ENCODE measurements around the gene MATCAP1. TPM values are rescaled to one million over a fixed set of nuclear protein-coding genes. Genes with fewer than 3 reads are reported as not detected.

The MATCAP1 gene
- polyA plus RNA-seq, 1 experiment, result 13.1 TPM

GRCh38 chr16:67223992-67224391, 40.2 kb upstream of the MATCAP1 start:
- ChIA-PET CTCF (interaction anchor here (0.7 to 1.2 kb wide), 2 partner anchors 22 to 39 kb away, joined by 3 read pairs; no protein-coding TSS in a partner anchor), POLR2A (no interaction called here)
- no peak for TF ChIP-seq CTCF (IDR thresholded peaks at IDR 0.05; ENCODE audit: insufficient read depth, low read depth, low read length)
- Histone ChIP-seq H3K27me3 (ENCODE audit: control insufficient read depth, insufficient read depth, low read length) (no peaks in the 10 kb centered on the region), H3K4me3 (ENCODE audit: low read depth, low read length) (no peak overlapping the region), H3K36me3 (ENCODE audit: control insufficient read depth, insufficient read depth, low read length) (peaks cover 6% of the 10 kb centered on the region)
- DNase-seq (ENCODE audit: low read depth), result no peak

DNA sequence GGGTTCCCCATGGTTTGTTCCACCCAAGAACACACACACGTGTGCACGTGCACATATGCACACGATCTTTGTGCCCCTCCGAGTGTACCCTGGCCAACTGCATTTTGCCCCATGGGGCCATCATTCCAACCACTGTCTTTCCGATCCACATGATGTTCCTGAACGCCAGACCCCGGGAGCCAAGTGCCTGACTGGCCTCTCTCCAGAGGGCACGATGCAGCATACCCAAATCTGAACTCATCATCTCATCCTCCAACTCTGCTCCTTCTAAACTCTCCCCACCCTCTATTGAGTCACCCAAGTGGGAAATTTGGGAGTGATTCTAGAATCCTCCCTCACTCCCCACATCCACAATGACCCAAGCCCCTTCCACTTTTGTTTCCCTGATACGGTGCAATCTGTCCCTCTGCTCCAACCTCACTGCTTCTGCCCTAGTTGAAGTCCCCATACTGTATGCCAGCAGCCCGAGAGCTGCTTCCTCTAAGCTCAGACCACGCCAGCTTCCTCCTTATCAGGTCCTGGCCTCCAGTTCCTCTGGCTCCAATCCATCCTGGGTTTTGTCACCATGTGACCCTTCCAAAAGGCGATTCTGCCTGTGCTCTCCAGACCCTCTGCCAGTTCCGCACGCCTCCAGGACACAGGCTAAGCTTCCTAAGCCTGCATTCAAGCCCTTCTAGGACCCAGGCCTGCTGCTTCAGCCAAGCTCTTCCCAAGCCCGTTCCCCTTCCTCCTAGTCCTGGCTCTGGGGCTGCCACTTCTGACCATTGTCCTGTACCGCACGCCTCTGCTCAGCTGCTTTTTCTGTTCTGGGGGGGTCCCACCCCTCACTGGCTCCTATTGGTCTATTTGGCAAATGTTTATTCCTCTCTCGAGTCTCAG, 33.1 kb upstream of the MATCAP1 start:
- POLR2A ChIA-PET, result no interaction called here

DNA sequence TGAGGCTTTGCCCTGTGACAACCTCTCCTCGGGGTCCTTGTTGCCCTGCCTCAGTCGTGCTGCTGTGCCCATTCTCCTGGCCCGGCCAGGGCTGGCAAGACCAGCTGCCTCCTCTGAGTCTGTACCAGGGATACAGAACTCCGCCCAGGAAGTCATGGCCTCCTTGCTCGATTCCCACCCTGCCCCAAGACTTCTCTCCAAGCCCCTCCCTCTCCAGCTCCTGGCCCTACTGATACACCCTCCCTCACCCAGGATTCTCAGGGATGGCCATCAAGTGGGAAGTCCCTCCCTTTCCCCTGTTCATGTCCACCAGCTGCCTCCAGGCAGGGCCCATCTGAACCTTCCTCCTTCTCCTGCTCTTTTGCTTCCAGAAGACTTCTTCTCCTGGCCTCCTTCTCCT, 31.9 kb upstream of the MATCAP1 start:
- ChIA-PET CTCF (interaction anchor here (0.6 to 1.4 kb wide), 3 partner anchors 17 to 255 kb away, joined by 3 read pairs; partner anchors contain the start of gene ELMO3), POLR2A (no interaction called here)
- no peaks in the 10 kb centered on the region for H3K27me3 ChIP-seq (ENCODE audit: control insufficient read depth, insufficient read depth, low read length)
- DNase-seq (ENCODE audit: low read depth), result no peak
- no peak overlapping the region for H3K4me3 ChIP-seq (ENCODE audit: low read depth, low read length)
- TF ChIP-seq CTCF (IDR thresholded peaks at IDR 0.05; ENCODE audit: insufficient read depth, low read depth, low read length), result no peak
- H3K36me3 ChIP-seq (ENCODE audit: control insufficient read depth, insufficient read depth, low read length), result no peaks in the 10 kb centered on the region; the same call in none of the 2 replicates

More for the DNA sequence above, 33.1 kb upstream of the MATCAP1 start:
- CTCF ChIA-PET, result interaction anchor here (1.0 kb wide), 1 partner anchor 10 kb away, joined by 3 read pairs; the partner anchor contains the start of gene TMEM208
- Histone ChIP-seq H3K4me3 (ENCODE audit: low read depth, low read length) (no peak overlapping the region), H3K27me3 (ENCODE audit: control insufficient read depth, insufficient read depth, low read length) (no peaks in the 10 kb centered on the region), H3K36me3 (ENCODE audit: control insufficient read depth, insufficient read depth, low read length) (no peaks in the 10 kb centered on the region; the same call in 1 of the 2 replicates)
- no peak for TF ChIP-seq CTCF (IDR thresholded peaks at IDR 0.05; ENCODE audit: insufficient read depth, low read depth, low read length)
- no peak for DNase-seq (ENCODE audit: low read depth)

- H3K27me3 ChIP-seq (ENCODE audit: control insufficient read depth, insufficient read depth, low read length), result no peaks in the 10 kb centered on the region
- TF ChIP-seq CTCF (IDR thresholded peaks at IDR 0.05; ENCODE audit: insufficient read depth, low read depth, low read length), result no peak
- CTCF ChIA-PET, result no interaction called here
Observed at GRCh38 chr16:67213197-67214019, 29.6 kb upstream of the MATCAP1 start.

DNA sequence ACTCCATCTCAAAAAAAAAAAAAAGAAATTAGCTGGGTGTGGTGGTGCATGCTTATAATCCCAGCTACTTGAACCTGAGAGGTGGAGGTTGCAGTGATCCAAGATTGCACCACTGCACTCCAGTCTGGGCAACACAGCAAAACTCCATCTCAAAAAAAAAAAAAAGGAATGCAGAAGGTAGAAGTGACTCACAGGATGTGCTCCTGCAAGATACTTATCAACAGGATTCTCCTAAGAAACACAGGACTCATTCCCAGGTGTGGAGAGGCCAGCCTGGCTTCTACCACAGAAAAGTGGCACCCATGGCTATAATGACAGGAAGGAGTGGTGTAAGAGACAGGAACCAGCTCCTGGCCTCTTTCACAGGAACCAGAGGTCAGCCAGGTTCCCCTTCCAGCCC, 29.0 kb upstream of the MATCAP1 start:
- CTCF ChIA-PET, result no interaction called here
- DNase-seq (ENCODE audit: low read depth), result no peak
- Histone ChIP-seq H3K4me3 (ENCODE audit: low read depth, low read length) (no peak overlapping the region), H3K27me3 (ENCODE audit: control insufficient read depth, insufficient read depth, low read length) (no peaks in the 10 kb centered on the region), H3K36me3 (ENCODE audit: control insufficient read depth, insufficient read depth, low read length) (peaks cover 4% of the 10 kb centered on the region)
- TF ChIP-seq CTCF (IDR thresholded peaks at IDR 0.05; ENCODE audit: insufficient read depth, low read depth, low read length), result no peak
- POLR2A ChIA-PET, result no interaction called here

More at GRCh38 chr16:67213197-67214019, 29.6 kb upstream of the MATCAP1 start:
- no peak overlapping the region for H3K4me3 ChIP-seq (ENCODE audit: low read depth, low read length)
- POLR2A ChIA-PET, result no interaction called here
- peaks cover 4% of the 10 kb centered on the region for H3K36me3 ChIP-seq (ENCODE audit: control insufficient read depth, insufficient read depth, low read length)
- no peak for DNase-seq (ENCODE audit: low read depth)

Measured in BJ (cell line).